NCI-H69 (cell line): ENCODE data around the gene BAHCC1.
A peak's percentile ranks its signal among the peaks of the same experiment; 100 is the strongest.

ENCODE experiments used
- DNase-seq: peaks from one replicate; lab custom pipeline; 2025; lab: John Stamatoyannopoulos, UW

Gene BAHCC1

DNA sequence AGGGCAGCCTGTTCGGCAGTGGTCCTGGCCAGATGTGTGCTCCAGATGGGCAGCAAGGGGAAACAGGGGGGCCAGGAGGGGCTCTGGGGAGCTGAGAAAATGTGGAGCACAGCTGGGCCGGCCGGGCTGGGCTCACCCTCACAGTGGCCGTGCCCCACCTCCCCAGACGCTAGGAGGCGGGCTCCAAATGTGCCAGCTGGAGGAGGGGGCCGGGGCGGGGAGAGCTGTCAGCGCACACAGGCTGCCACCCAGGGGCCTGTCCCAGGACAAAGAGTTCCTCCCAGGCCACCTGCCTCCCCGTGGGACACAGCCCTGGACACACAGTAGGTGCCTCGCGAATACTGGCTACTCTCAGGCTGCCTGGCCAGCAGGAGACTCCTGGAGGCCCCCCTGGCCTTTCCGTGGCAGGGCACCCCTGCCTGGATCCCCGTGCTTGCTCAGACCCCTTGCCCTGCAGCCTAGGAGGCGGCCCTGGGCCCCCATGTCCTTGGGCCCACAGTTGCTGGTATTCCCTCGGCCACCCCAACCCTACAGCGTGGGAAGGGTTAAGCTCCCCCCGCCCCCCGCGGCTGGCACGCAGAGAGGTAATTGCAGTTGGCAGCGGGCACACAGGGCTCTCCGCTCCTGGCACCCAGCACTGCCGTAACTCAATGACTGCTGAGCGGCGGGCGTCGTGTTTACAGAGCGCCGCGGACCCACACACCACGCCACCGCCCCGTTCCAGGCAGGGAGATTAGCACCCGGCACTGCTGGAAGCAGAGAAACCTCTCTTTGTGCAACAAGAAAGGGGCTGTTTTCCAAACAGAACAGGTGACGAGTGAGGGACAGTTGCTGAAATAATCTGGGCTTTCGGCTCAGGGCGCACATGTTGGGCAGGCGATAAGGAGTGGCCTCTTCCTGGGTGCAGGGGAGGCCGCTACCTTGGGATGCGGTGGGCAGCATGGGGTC is 32.2 kb downstream of the BAHCC1 start:
- peak; percentile 96 for DNase-seq

DNA sequence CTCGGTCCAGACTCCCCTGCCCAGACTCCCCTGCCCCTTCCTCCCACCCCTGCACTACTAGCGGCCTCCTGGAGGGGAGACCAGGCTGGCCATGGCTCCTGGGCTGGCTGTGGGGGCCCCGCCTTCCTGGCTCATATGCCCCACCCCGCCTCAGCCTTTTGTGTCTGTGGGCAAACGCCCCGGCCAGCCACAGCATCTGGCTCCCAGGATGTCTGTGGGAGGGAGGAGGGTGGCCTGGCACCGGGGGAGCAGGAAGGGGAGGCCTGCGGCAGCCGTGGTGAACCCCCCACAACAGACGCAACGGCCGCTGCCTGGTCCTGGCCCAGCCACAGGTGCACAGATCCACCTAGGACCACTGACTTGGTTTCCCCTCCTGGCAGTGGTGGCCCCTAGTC is 32.9 kb downstream of the BAHCC1 start:
- peak; percentile 90 for DNase-seq

DNA sequence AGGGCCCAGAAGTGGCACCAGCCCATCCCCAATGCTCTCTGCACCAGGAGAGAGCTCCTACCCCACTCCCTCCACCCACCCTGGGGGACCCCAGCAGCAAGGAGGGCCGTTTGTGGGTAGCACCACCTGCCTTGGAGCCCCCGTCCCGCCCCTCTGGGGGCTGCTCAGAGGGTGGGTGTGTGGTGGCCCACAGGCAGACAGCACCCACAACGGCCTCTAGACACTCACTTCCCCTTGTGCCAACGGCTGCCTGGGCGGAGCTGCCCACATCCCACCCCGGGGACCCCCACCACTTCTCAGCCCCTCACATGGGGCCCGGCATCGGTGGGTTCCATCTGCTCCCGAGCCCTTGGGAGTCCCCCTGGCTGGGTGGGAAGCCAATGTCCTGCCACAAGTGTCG is 33.3 kb downstream of the BAHCC1 start:
- DNase-seq, result peak; percentile 64

DNA sequence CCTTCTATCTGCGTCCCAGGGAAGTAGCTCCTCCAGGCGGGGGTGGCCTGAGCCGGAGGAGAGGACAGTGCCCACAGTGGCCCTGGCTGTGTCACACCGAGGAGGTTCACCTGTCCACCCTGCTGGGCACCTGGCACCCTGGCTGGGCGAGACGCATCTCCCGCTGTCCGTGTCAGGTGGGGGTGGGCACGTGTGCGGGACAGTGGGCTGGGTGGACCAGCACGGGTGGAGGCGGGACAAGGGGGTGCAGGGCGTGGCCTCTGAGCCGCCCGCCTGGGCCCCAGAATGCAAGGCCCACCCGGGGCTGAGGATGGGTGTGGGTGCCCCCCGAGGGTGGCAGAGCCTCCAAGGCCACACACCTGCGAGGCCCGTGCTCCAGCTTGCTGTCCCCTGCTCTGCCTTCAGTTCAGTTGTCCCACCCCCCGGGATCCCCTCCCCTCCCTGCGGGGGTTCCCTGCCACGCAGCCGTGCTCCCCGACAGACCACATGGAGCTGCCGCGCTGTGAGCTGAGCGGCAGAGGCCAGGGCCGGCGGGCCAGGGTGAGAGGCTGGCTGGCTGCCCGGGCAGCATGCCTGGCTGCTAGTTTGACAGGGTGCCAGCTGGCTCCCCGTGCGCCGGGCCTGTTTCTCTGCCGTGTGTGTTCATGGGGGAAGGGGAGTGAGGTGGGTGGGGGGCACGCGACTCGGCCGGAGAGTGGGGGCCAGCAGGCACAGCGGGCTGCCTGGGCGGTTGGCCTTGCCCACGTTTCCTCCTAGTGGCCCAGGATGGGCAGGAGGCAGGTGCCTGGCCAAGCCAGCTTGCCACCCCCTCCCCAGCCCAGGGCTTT is 33.9 kb downstream of the BAHCC1 start:
- peak; percentile 96 for DNase-seq

DNA sequence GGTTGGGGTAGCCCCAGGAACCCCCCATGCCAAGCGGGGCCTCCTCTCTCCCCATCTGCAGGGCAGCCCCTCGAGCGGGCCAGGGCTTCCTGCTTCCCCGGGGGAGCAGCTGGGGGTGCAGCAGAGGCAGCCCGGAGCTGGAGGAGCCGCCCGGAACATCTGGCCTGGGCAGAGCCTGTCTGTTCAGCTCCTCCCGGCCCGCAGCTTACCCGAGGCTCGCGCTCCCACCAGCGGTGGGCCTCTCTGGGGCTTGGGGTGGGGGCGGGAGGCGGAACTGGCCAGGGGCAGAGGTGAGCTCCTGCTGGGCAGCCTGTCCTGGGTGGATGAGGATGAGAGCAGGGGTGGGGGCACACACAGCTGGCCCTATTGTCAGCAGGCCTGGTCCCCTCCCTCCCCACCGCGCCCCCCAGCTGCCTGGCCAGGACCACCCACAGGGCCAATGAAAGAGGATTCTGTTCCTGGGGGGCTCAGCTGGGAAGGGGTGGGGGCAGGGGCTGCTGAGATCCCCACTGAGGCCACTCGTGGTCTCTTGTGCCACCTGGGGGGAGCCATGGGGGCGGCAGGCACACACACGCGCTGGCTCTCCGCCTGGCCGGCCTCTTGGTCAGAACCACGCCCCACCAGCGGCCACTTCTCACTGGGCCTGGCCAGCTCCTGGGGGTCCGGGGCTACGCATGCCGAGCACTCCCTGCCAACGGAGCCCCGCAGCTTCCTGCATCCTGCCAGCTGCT is 34.7 kb downstream of the BAHCC1 start:
- DNase-seq, result peak; percentile 90

DNA sequence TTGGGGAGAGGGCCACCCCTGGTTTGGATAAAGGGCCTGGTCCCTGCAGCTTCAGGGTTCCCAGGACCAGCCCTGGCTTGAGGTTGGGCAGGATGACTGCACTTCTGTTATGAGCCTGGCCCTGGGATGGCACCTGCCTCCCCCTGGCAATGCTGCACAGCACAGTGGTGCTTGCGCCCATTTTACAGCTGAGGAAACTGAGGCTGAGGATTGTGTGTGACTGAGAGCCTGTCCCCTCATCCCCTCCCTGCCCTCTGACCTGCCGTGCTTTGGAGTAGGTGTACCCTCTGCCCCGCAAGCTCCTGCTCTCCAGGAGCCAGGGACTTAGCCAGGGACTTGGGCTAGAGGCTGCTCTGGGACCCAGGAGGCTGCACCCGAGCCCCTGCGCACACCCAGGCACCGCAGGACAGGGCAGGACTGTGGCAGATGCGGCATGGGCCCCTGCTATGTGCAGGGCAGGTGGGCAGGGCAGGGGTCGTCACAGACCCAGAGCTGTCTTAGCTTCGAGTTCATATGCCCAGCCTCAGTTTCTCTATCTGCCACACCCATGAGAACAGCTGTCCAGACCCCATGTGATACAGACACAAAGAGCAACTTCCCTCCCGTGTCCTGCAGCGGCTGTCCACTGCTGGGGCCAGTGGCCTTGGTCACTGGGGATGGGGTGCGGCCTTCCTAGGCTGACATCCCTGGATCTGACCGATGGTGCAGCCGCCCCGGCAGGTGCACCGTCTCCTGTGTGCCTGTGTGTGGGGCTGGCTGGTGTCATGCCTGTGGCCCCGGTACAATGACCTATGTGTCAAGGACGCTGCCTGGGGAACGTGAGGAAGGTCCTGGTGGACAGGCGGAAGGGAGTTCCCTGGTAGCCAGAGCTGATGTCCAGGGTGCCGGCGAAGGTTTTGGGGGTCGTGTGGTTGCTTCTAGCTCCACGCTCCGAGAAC is 36.6 kb downstream of the BAHCC1 start:
- DNase-seq, result peak; percentile 44

DNA sequence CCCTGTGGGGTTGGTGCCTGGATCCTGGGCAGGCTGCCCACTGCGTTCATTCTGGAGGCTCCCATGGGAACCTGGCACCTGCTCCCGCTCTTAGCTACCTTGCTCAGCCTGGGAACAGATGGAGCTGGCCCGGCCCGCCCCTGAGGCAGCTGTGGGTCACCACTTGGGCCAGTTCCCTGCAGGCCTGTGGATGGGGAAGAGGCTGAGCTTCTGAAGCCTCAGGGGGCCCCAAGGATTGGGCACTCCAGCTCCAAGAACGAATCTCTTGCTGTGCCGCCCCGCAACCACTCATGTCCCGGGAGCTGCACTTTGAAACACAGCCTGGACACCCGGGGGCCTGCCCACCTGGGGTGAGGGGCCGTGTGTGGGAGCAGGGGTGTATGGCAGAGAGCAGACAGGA is 37.7 kb downstream of the BAHCC1 start:
- peak; percentile 98 for DNase-seq

DNA sequence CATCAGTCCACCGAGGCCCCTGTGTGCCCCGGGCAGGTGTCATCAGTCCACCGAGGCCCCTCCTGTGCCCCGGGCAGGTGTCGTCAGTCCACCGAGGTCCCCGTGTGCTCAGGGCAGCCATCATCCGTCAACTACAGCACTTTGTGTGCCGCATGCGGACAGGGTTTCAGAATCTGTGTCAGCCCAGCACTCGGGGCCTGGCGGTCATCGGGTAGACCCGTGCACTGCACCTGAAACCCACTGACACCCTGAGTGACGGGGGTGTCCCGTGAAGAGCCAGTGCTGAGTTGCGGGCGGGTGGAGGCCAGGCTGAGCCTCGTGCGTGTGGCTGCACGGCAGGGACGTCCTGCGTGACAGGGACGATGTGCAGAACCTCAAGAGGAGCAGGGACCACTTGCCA is 38.4 kb downstream of the BAHCC1 start:
- no peak for DNase-seq

DNA sequence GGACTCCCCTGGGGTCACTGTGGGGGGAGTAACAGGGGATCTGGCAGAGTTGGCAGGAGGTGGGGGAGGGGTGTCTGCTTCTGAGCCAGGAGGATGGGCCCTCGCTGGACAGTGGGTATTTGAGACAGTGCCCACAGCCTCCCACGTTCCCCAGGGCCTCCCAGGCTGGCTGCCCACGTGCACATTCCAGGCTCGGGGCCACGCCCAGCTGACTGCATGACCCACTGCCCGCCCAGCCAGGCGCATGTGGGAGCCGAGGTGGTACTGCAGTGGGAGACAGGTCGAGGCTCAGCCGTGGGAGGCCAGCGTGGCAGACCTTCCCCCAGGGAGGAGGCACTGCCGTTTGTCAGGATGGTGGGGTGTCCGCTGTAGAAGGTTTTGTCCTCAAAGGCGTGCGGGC is 38.8 kb downstream of the BAHCC1 start:
- DNase-seq, result no peak

DNA sequence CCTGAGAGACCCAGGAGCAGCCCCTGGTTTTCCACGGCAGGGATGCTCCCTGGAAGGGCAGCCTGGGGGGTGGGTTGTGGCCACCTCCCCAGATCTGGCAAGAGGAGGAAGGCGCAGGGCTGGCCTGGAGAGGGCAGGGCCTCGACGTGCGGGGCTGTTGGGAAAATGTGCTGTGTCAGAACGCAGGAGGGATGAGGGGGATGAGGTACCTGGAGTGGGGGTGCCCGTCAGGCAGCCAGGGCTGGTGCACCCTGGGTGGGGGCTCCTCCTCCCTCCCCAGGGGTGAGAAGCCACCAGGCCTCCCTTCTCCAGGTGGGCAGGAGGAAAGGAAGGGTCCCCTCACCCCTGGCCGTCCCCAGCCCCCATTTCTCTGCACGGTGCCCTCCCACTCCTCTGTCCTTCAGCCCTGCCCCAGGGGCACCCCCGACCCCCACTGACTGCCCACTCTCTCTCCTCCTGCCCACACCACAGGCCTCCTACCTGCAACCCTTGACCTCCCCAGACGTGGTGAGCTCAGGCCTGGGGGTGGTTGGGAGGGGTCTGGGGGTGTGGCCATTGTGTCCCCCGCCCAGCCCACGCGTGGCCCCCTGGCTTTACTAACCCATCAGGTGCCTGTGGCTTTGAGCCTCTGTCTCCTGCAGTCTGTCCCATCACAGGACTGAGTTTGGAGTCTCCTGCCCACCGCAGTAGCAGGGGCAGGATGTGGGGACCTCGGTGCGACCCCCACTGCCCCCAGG is 39.6 kb downstream of the BAHCC1 start:
- no peak for DNase-seq

DNA sequence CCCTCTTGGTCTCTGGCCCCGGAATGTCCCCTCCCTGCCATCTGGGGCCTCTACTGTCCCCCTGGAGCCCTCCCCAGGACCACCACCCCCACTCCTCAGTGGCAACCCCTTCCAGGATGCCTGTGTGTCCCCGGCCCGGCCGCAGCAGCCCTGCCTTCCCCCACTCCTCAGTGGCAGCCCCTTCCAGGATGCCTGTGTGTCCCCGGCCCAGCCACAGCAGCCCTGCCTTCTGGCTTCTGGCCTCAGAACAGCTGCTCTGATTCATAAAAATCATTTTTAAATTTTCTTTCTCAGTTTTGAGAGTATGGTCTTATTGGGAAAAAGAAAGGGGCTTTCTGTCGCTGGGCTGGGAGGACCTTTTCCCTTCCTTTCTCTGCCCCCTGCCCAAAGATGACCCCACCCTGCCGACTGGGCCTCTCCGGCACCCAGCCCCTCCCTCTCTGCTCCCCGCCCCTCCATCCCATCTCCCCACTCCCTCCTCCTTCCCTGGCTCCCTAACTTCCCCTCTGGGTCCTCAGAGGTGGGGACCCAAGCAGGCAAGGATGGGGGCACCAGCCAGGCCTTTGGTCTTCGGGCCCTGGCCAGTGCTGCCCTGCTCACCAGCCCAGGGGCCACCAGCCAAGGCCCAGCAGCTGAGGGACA is 40.5 kb downstream of the BAHCC1 start:
- DNase-seq, result no peak

DNA sequence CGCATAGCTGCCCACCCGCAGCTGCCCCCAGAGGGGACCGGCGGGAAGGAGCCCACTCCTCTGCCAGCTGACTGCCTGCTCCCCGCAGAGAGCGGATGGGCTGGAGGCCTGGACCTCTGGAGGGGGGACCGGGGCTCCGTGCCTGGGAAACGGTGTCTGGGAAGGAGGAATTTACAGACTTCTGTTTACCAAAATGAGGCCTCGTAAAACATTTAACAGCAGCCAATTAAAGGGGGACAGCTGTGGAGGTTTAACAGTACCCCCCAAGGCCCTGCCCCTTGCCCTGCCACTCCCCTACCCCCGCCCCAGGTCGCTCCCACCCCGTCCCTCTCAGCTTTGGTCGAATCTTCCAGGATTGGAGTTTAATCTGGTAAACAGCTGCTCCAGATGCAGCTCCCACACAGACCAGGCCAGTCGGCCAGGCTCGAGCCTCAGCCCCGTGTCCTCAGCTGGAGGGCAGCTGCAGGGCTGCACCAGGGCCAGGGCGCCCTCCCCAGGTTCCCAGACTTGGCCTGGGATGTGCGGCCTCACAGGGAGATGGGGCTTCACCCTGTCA is 41.1 kb downstream of the BAHCC1 start:
- no peak for DNase-seq

DNA sequence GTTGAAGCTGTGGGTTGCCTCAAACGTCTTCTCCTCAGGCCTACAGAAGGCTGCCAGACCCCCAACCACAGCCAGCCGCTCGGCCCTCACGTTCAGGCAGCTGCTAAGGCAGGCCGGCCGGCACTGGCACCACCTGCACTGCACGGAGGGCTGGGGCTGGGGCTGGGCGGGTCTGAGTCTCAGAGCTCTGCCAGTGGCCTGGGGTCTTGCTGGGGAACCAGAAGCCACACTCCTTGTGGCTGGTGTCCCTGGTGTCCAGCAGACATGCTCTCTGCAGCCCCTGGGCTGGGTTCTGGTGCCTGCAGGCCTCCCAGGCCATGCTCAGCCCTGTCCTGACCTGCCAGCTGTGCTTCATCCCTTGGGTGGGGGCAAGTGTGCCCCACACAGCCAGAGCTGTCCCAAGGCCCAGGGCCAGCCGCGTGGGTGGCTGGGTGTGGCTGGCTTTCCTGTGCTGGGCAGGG is 42.0 kb downstream of the BAHCC1 start:
- DNase-seq, result no peak

DNA sequence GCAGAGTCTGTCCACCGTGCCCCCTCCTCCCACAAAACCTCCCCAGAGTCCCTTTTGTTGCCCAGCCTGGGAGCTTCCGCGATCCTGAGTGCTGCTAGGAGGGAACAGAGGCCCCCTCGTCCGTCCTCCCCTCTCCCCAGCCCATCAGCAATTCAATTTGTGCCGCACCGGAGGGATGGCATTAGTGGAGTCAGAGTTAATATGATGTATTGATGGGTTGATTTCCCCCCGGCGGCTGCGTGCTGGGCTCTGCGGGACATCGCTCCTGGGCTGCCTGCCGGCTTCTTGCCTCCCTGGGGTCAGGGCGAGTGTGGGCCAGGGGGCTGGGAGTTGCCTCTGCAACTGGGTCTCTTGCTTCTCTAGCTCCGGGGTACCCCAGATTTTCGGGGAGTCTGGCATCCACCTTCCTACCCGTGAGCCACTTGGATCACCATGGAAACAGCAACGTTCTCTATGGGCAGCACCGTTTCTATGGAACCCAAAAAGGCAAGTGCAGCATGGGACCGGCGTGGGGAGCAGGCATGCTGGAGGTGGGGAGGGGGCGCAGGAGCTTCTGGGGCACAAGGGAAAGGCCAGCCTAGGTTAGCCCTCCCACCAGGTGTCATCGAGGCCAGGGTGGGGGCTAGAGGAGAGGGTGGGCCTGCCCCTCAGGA is 42.9 kb downstream of the BAHCC1 start:
- DNase-seq, result no peak

DNA sequence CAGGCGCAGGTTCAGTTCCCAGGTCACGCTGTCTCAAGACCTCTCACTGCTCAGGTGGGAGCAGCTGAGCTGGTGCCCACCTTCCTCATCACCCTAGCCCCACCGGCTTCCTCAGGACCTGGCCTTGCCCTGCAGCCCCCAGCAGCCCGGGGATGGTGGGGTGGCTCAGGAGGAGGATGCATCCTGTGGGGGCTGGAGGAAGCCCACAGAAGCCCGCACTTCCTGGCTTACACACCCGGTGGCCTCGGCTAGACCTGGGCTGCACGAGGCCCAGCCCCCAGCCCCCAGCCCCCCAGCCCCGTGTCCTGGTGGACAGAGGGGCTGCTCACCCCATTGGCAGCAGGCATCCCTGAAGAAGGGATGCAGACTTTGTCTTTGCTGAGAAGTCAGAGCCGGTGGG is 43.4 kb downstream of the BAHCC1 start:
- no peak for DNase-seq

DNA sequence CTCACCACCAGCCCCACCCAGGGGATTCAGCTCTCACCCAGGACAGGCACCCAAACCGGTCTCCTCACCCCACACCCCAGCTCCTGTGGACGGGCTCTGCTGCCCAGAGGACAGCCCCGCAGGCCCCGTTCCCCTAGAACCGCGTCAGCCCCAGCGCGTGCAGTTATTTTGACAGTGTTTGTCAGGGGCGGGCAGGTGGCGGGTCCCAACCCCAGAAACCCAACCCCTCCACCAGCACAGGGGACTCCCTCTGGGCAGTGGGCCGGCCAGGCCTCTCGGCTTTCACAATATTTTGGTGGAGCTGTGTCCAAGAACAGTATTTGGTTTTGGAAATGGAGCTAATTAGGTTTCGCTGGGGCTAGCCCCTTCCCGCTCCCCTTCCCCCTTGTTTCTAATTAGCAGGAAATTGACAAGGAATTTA is 44.8 kb downstream of the BAHCC1 start:
- DNase-seq, result peak; percentile 21

DNA sequence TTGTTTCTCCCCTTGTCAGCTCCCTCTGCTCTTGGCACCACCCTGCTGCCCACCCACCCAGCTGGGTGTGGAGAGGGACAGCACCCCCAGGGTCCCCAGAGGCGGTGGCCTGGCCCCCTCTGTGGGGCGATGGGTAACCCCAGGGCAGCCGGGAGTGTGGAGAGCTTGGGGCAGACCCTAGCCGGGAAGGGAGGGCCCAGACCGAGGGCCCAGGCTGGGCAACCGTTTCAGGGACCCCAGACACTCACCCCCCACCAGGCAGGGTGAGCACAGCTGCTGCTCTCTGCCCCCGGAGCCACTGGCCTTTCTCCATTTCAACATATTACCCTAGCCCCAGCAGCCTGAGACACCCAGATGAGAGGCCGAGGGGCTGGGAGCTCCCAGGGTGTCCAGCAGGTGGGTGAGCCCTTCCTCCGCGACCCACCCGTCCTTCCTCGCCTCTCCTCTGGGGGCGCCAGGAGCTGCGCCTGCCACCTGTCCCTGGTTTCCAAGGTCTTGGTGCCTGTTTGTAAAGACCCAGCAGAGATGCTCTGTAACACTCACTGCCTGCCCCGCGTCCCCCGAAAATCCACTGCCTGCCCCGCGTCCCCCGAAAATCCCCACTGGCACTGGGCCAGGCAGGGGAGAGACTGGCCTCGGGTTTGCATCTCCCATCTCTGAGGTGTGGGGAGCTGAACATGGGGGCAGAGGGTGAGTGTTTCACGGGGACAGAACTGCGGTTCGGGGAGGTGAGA is 45.4 kb downstream of the BAHCC1 start:
- peak; percentile 50 for DNase-seq

DNA sequence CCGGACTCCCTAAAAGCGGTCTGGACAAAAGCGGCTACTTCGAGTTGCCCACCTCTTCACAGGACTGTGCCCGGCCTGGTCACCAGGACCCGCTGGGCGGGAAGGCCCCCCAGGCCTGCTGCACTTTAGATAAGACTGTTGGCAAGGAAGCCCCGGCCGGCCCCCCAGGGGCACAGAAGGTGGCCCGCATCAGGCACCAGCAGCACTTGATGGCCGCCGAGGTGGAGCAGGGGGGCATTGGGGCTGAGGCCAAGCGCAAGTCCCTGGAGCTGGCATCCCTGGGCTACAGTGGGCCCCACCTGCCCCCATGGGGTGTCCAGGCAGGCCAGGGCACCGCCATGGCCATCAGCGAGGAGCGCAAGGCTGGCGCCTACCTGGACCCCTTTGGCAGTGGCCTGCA is 47.5 kb downstream of the BAHCC1 start:
- DNase-seq, result no peak
